Endothelial cell of umbilical vein (primary cell): Measurements from ENCODE around the gene ZNF816. TPM values are rescaled to one million over a fixed set of nuclear protein-coding genes. Genes with fewer than 3 reads are reported as not detected.
"Not testable (repeated sequence)": the region's sequence is repeated elsewhere in the genome, so short reads cannot be mapped to it uniquely, and the experiment has no call there.

Experiments used
- BruUV-seq: library from RNA; stranded (reverse); fragments of 400-500 nt; replicated peaks from 2 replicates; lab custom pipeline; 2021; lab: Mats Ljungman, UMichigan
- CTCF ChIA-PET: fragments of 300-600, 350-600 bp; sonication (Branson Sonifier 250); formaldehyde crosslinking; loops from one replicate; lab custom pipeline; 2021; ENCODE audit warnings: antibody characterized with exemption, inconsistent platforms; lab: Charles Lee
- POLR2A ChIA-PET: fragments of 300-600, 350-600 bp; sonication (Branson Sonifier 250); formaldehyde crosslinking; loops from one replicate; lab custom pipeline; 2021; ENCODE audit warnings: antibody characterized with exemption, inconsistent platforms; lab: Charles Lee
- DNase-seq: peaks from one replicate; pipeline ENCODE4 v3.0.0-alpha.2; 2011; ENCODE audit warnings: low read depth, low spot score
- FAIRE-seq: peaks from 2 replicates; lab custom pipeline; 2011; peaks lifted over from hg19 to GRCh38; lab: Jason Lieb, UNC
- H2AFZ ChIP-seq: 2 replicates; pipeline ENCODE4 v1.6.0; 2012; ENCODE audit warnings: low read depth, low read length, control low read depth, inconsistent platforms
- H3K27ac ChIP-seq: 2 replicates; pipeline ENCODE4 v1.5.1; 2011; ENCODE audit warnings: low read depth, mild to moderate bottlenecking, control low read depth, low read length, moderate library complexity; ENCODE audit not compliant: insufficient read depth
- H3K27me3 ChIP-seq, 2 experiments: 2 replicates each; pipeline versions ENCODE4 v1.6.0 to v1.6.1; 2011; ENCODE audit warnings: low read length in 2 of 2, mixed read lengths in 1 of 2; ENCODE audit not compliant: control insufficient read depth in 2 of 2, insufficient read depth in 2 of 2
- H3K36me3 ChIP-seq, 2 experiments: 2 replicates in 1 of 2; 3 replicates in 1 of 2; pipeline ENCODE4 v1.5.1; 2011; ENCODE audit warnings: low read length in 2 of 2, mild to moderate bottlenecking in 1 of 2, moderate library complexity in 1 of 2; ENCODE audit not compliant: control insufficient read depth in 2 of 2, insufficient read depth in 2 of 2; ENCODE audit errors: extremely low read depth in 1 of 2
- H3K4me1 ChIP-seq: 3 replicates; pipeline ENCODE4 v1.5.1; 2011; ENCODE audit warnings: mild to moderate bottlenecking, low read length; ENCODE audit not compliant: control insufficient read depth, insufficient read depth; ENCODE audit errors: extremely low read depth
- H3K4me2 ChIP-seq: 2 replicates; pipeline ENCODE4 v1.6.1; 2011; ENCODE audit warnings: low read length, control low read depth, mixed read lengths; ENCODE audit not compliant: insufficient read depth
- H3K4me3 ChIP-seq, 3 experiments: fragments of 200-600 bp in 1 of 3; sonication (generic), shearing (Covaris generic) in 1 of 3; replicated peaks in 1 of 3; 2 replicates each; pipeline ENCODE4 v1.5.1; 2011 to 2016; ENCODE audit warnings: control low read depth in 3 of 3, low read length in 3 of 3, mild to moderate bottlenecking in 2 of 3, inconsistent platforms in 1 of 3, low read depth in 1 of 3, moderate library complexity in 1 of 3; ENCODE audit not compliant: insufficient read depth in 1 of 3
- H3K79me2 ChIP-seq: 2 replicates; pipeline ENCODE4 v1.6.0; 2012; ENCODE audit warnings: low read length, inconsistent platforms; ENCODE audit not compliant: control insufficient read depth, insufficient read depth
- H3K9ac ChIP-seq: replicated peaks from 2 replicates; pipeline ENCODE3; 2011; ENCODE audit warnings: low read length, control low read depth; ENCODE audit not compliant: insufficient read depth; ENCODE audit errors: extremely low read depth
- H3K9me1 ChIP-seq: replicated peaks from 3 replicates; pipeline ENCODE4 v1.6.0; 2011; ENCODE audit warnings: mild to moderate bottlenecking, low read length; ENCODE audit not compliant: control insufficient read depth, insufficient read depth; ENCODE audit errors: extremely low read depth
- H3K9me3 ChIP-seq: replicated peaks from 2 replicates; pipeline ENCODE4 v1.5.1; 2012; ENCODE audit warnings: low read length, inconsistent platforms; ENCODE audit not compliant: control insufficient read depth, insufficient read depth
- H4K20me1 ChIP-seq: replicated peaks from 2 replicates; pipeline ENCODE3; 2011; ENCODE audit warnings: mild to moderate bottlenecking, low read length; ENCODE audit not compliant: control insufficient read depth, insufficient read depth; ENCODE audit errors: extremely low read depth
- CTCF ChIP-seq, 2 donors: IDR thresholded peaks; 1 replicate in 1 of 2; 2 replicates in 1 of 2; pipeline ENCODE4 v1.5.1; 2011; ENCODE audit warnings: low read length in 2 of 2, mild to moderate bottlenecking in 2 of 2, moderate library complexity in 2 of 2, control low read depth in 1 of 2, inconsistent platforms in 1 of 2, low read depth in 1 of 2; ENCODE audit not compliant: insufficient read depth in 1 of 2; ENCODE audit errors: extremely low read depth in 1 of 2
- EZH2 ChIP-seq: IDR thresholded peaks from 2 replicates; pipeline ENCODE4 v1.6.1; 2012; ENCODE audit warnings: borderline replicate concordance, low read depth, mild to moderate bottlenecking, moderate library complexity, low read length, inconsistent platforms; ENCODE audit not compliant: severe bottlenecking
- FOS ChIP-seq: IDR thresholded peaks from 2 replicates; pipeline ENCODE4 v1.6.1; 2011; ENCODE audit warnings: mild to moderate bottlenecking, low read length, moderate library complexity, borderline replicate concordance; ENCODE audit not compliant: insufficient read depth
- GATA2 ChIP-seq: IDR thresholded peaks from 2 replicates; pipeline ENCODE4 v1.7.0; 2011; ENCODE audit warnings: low read depth, mild to moderate bottlenecking, moderate library complexity, mixed read lengths, low read length; ENCODE audit not compliant: insufficient read length, insufficient read depth
- JUN ChIP-seq: IDR thresholded peaks from 2 replicates; pipeline ENCODE4 v1.6.1; 2011; ENCODE audit warnings: borderline replicate concordance, low read depth; ENCODE audit not compliant: insufficient read length, insufficient read depth
- MAX ChIP-seq: IDR thresholded peaks from 2 replicates; pipeline ENCODE4 v1.6.1; 2011; ENCODE audit not compliant: insufficient read depth, insufficient read length
- MYC ChIP-seq: IDR thresholded peaks from one replicate; pipeline ENCODE4 v1.6.1; 2011; ENCODE audit warnings: mild to moderate bottlenecking, low read depth, low read length
- POLR2A ChIP-seq: IDR thresholded peaks from 2 replicates; pipeline ENCODE4 v1.6.1; 2012; ENCODE audit warnings: low read depth, mild to moderate bottlenecking, control low read depth, low read length
- POLR2AphosphoS5 ChIP-seq: IDR thresholded peaks from 2 replicates; pipeline ENCODE4 v1.6.1; 2012; ENCODE audit warnings: low read depth, mild to moderate bottlenecking, control low read depth, low read length, moderate library complexity; ENCODE audit not compliant: insufficient read depth
- dilution Hi-C: fragments of 300-500 bp; cut with MboI; formaldehyde crosslinking; loops from one replicate; pipeline ENCODE4 v1.15.0; 2019; ENCODE audit warnings: low sequenced_read_pairs; ENCODE audit not compliant: extremely low pct_ligation_motif_present
- intact Hi-C: fragments of 100-400 bp; cut with micrococcal nuclease; formaldehyde crosslinking; loops from one replicate; pipeline ENCODE4 v1.10.0; 2022
- polyA plus RNA-seq, 4 experiments: library from polyadenylated mRNA; depleted of rRNA in 3 of 4; stranded (reverse) in 3 of 4; unstranded in 1 of 4; fragments of >200 nt; gene quantifications; 2 replicates each; pipeline versions ENCODE4 v1.2.1 to v1.2.3, GENCODE V29; 2011 to 2012; ENCODE audit warnings: missing spikeins in 1 of 4
- total RNA-seq: library from RNA; stranded (reverse); gene quantifications from 2 replicates; pipeline ENCODE4 v1.2.3, GENCODE V29; 2021

The ZNF816 gene
- total and polyA plus RNA-seq, 2 donors (not counting 3 experiments of a cell fraction or from before 2014, with no cell fraction given) = 1.8 to 4.9 TPM

- H4K20me1 ChIP-seq, H3K4me3 ChIP-seq, CTCF ChIA-PET: not testable (repeated sequence)
Measured at GRCh38 chr19:52904052-52904780, 58.5 kb downstream of the ZNF816 start.

GRCh38 chr19:52901842-52902241 is 60.8 kb downstream of the ZNF816 start:
- CTCF ChIA-PET = no interaction called here
- dilution Hi-C loops = no loop called here

More at GRCh38 chr19:52904052-52904780, 58.5 kb downstream of the ZNF816 start:
- H3K27ac ChIP-seq, H3K79me2 ChIP-seq, H2AFZ ChIP-seq, H3K9me1 ChIP-seq, dilution Hi-C loops, H3K9ac ChIP-seq, H3K4me2 ChIP-seq, intact Hi-C loops, BruUV-seq, H3K36me3 ChIP-seq, DNase-seq, POLR2A ChIA-PET, H3K9me3 ChIP-seq, H3K27me3 ChIP-seq, H3K4me1 ChIP-seq, FAIRE-seq: not testable (repeated sequence)

More at GRCh38 chr19:52901842-52902241, 60.8 kb downstream of the ZNF816 start:
- POLR2A ChIA-PET = interaction anchor here (0.6 kb wide), 1 partner anchor 375 kb away, joined by 5 read pairs; no protein-coding TSS in a partner anchor
- intact Hi-C loops = no loop called here
- Histone ChIP-seq H4K20me1 (no peaks in the 10 kb centered on the region), H3K9me3 (no peaks in the 10 kb centered on the region), H3K4me2 (no peak overlapping the region), H3K4me1 (peaks cover 3% of the 10 kb centered on the region), H3K79me2 (no peaks in the 10 kb centered on the region), H3K9ac (no peak overlapping the region), H3K36me3 (no peaks in the 10 kb centered on the region), H3K27ac (no peak overlapping the region), H2AFZ (no peak overlapping the region), H3K4me3 (no peak overlapping the region), H3K27me3 (no peaks in the 10 kb centered on the region), H3K9me1 (no peaks in the 10 kb centered on the region)
- no peak for TF ChIP-seq POLR2A
- TF ChIP-seq MAX = no peak
- TF ChIP-seq GATA2 = no peak
- TF ChIP-seq FOS = no peak
- no peak for TF ChIP-seq CTCF (IDR thresholded peaks at IDR 0.05; ENCODE audit: extremely low read depth in 1 of 2, insufficient read depth in 1 of 2, low read depth in 1 of 2, low read length in 2 of 2)
- no peak for TF ChIP-seq MYC
- no peak for TF ChIP-seq POLR2AphosphoS5
- no peak for TF ChIP-seq JUN
- TF ChIP-seq EZH2 = no peak
- BruUV-seq = no TSS peak
- DNase-seq (no peak), FAIRE-seq (no peak)
